Limb (tissue), 2 donors: ENCODE data around the gene NR2C2AP.
"Not testable (repeated sequence)": the region's sequence is repeated elsewhere in the genome, so short reads cannot be mapped to it uniquely, and the experiment has no call there.

Experiments
- DNase-seq, 2 donors: peaks; one replicate each; pipeline ENCODE4 v3.0.0-alpha.2; 2016; ENCODE audit errors: extremely low spot score in 2 of 2

Gene NR2C2AP

GRCh38 chr19:19203012-19203856 lies at the start of gene NR2C2AP:
Gene NR2C2AP (minus strand): TSS chr19:19203414. CDS start chr19:19203060, 354 bp downstream.
- DNase-seq, result peak; percentile 90 to 91

- no peak for DNase-seq
These were observed 47.1 kb upstream of the NR2C2AP start for GRCh38 chr19:19250196-19250801.

GRCh38 chr19:19240476-19240875 lies 37.3 kb upstream of the NR2C2AP start:
- no peak for DNase-seq

GRCh38 chr19:19239675-19240074 lies 36.5 kb upstream of the NR2C2AP start:
- DNase-seq, result no peak

GRCh38 chr19:19238126-19238894 lies 35.1 kb upstream of the NR2C2AP start:
- DNase-seq, result no peak

- DNase-seq, result no peak
These were observed 33.0 kb upstream of the NR2C2AP start for GRCh38 chr19:19236173-19236572.

GRCh38 chr19:19234220-19234816 lies 31.1 kb upstream of the NR2C2AP start:
- no peak for DNase-seq

GRCh38 chr19:19232261-19232721 lies 29.1 kb upstream of the NR2C2AP start:
- DNase-seq, result peak in 1 of 2 donors; percentile 19

GRCh38 chr19:19230999-19231398 lies 27.8 kb upstream of the NR2C2AP start:
- no peak for DNase-seq

GRCh38 chr19:19229701-19230100 lies 26.5 kb upstream of the NR2C2AP start:
- DNase-seq, result no peak

- no peak for DNase-seq
These were observed 24.0 kb upstream of the NR2C2AP start for GRCh38 chr19:19227217-19227616.

- no peak for DNase-seq
These were observed 23.4 kb upstream of the NR2C2AP start for GRCh38 chr19:19226663-19227062.

GRCh38 chr19:19226204-19226603 lies 23.0 kb upstream of the NR2C2AP start:
- no peak for DNase-seq

- peak in 1 of 2 donors; percentile 63 for DNase-seq
These were observed 21.8 kb upstream of the NR2C2AP start for GRCh38 chr19:19224852-19225494.

GRCh38 chr19:19224150-19224851 lies 21.1 kb upstream of the NR2C2AP start:
- DNase-seq, result no peak

GRCh38 chr19:19223636-19224035 lies 20.4 kb upstream of the NR2C2AP start:
- no peak for DNase-seq

GRCh38 chr19:19223060-19223459 lies 19.8 kb upstream of the NR2C2AP start:
- no peak for DNase-seq

- not testable (repeated sequence) for DNase-seq
These were observed 17.8 kb upstream of the NR2C2AP start for GRCh38 chr19:19221000-19221399.

GRCh38 chr19:19218911-19219310 lies 15.7 kb upstream of the NR2C2AP start:
- DNase-seq, result no peak

- DNase-seq, result no peak
These were observed 13.9 kb upstream of the NR2C2AP start for GRCh38 chr19:19217099-19217498.
